ENCODE measurements around the gene SMOC2.

GRCh38 chr6:168691774-168692173 lies 250.8 kb downstream of the SMOC2 start:
- TF ChIP-seq TAF1 (IDR thresholded peaks at IDR 0.05; ENCODE audit: low read depth), result no peak
- TF ChIP-seq REST (IDR thresholded peaks at IDR 0.05; ENCODE audit: low read depth), result no peak
